BLaER1 (cell line): Measurements from ENCODE around the gene AGTRAP.

Experiments
- H3K27ac ChIP-seq: shearing (Covaris generic); formaldehyde crosslinking; 2 replicates; pipeline ENCODE4 v1.8.1; 2022
- H3K27me3 ChIP-seq: shearing (Covaris generic); formaldehyde crosslinking; 2 replicates; pipeline ENCODE4 v1.8.1; 2022
- H3K36me3 ChIP-seq: shearing (Covaris generic); formaldehyde crosslinking; 2 replicates; pipeline ENCODE4 v1.8.1; 2022
- H3K4me1 ChIP-seq: shearing (Covaris generic); formaldehyde crosslinking; 2 replicates; pipeline ENCODE4 v1.8.1; 2022
- H3K4me2 ChIP-seq: shearing (Covaris generic); formaldehyde crosslinking; 2 replicates; pipeline ENCODE4 v1.8.1; 2022
- H3K4me3 ChIP-seq: shearing (Covaris generic); formaldehyde crosslinking; 2 replicates; pipeline ENCODE4 v1.8.1; 2022
- H3K9ac ChIP-seq: shearing (Covaris generic); formaldehyde crosslinking; 2 replicates; pipeline ENCODE4 v1.8.1; 2022
- H3K9me3 ChIP-seq: shearing (Covaris generic); formaldehyde crosslinking; 2 replicates; pipeline ENCODE4 v1.8.1; 2022
- H4K20me1 ChIP-seq: shearing (Covaris generic); formaldehyde crosslinking; 2 replicates; pipeline ENCODE4 v1.8.1; 2022
- Cebpa-rat ChIP-seq: shearing (Covaris generic); IDR thresholded peaks from 2 replicates; pipeline ENCODE4 v1.8.1; 2022

The AGTRAP gene

DNA sequence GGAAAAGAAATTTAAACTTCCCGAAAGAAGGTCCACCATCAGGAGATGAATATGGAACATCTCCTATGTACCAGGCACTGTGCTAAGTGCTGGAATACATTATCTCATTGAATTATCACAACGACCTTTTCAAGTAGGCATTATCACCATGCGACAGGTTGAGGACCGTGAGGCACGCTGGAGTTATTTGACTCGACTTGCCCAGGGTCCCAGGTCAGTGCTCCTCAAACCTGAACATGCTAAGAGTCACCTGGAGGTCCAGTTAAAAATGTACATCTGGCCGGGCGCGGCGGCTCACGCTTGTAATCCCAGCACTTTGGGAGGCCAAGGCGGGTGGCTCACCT, 15.9 kb upstream of the AGTRAP start:
- Histone ChIP-seq H3K27me3 (no peaks in the 10 kb centered on the region), H3K9me3 (no peaks in the 10 kb centered on the region), H3K36me3 (peaks cover 79% of the 10 kb centered on the region), H3K9ac (peak overlapping the region; percentile 63; the same call in 1 of the 2 replicates), H3K4me1 (peaks cover 28% of the 10 kb centered on the region), H4K20me1 (peaks cover 21% of the 10 kb centered on the region; the same call in 1 of the 2 replicates), H3K4me3 (peak overlapping the region; percentile 58), H3K27ac (peak overlapping the region; percentile 78), H3K4me2 (peak overlapping the region; percentile 77)
- TF ChIP-seq Cebpa-rat, result no peak

DNA sequence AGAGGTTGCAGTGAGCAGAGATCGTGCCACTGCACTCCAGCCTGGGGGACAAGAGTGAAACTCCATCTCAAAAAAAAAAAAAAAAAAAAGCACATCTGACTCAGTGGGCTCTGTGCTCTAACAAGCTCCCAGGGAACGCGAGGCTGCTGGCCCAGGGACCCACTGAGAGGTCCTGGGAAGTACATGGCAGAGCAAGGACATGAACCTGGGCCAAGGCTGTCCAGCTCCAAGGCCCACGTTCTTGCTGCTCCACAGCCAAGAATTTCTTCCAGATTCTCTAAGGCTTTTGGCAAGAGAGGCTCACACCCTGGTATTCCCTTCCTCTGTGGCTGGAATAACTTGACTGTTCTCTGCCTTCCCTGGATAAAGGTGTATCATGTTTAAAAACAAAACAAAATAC, 15.4 kb upstream of the AGTRAP start:
- peak overlapping the region; percentile 63; the same call in 1 of the 2 replicates for H3K9ac ChIP-seq
- H3K9me3 ChIP-seq, result no peaks in the 10 kb centered on the region
- TF ChIP-seq Cebpa-rat, result no peak
- peaks cover 33% of the 10 kb centered on the region for H3K4me1 ChIP-seq
- no peak overlapping the region for H3K4me3 ChIP-seq
- H3K36me3 ChIP-seq, result peaks cover 79% of the 10 kb centered on the region
- peak overlapping the region; percentile 77 for H3K4me2 ChIP-seq
- no peaks in the 10 kb centered on the region for H3K27me3 ChIP-seq
- H4K20me1 ChIP-seq, result peaks cover 26% of the 10 kb centered on the region; the same call in 1 of the 2 replicates
- peak overlapping the region; percentile 78; the same call in 1 of the 2 replicates for H3K27ac ChIP-seq

DNA sequence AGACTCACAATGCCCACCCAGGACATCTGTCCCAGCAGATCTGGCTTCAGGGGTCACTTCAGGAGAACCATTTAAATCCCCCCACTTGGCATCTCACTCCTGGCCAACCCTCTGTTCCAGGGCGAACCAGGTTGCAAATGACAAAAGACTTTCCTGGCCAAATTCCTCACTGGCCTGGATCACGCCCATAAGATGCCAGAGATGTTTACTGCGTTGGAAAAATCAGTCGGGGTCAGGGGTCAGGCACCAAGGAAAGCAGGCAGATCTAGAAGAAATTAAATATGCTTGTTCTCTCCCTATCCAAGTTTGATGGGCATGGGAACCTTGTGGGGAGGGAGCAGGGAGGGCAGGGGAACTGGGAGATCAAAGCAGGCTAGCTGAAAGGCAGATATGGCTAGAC, 14.6 kb upstream of the AGTRAP start:
- no peak for TF ChIP-seq Cebpa-rat
- H3K4me2 ChIP-seq, result no peak overlapping the region
- no peaks in the 10 kb centered on the region for H3K9me3 ChIP-seq
- H3K36me3 ChIP-seq, result peaks cover 79% of the 10 kb centered on the region
- no peaks in the 10 kb centered on the region for H3K27me3 ChIP-seq
- H3K4me1 ChIP-seq, result peaks cover 37% of the 10 kb centered on the region
- H3K27ac ChIP-seq, result no peak overlapping the region
- H4K20me1 ChIP-seq, result peaks cover 30% of the 10 kb centered on the region; the same call in 1 of the 2 replicates
- no peak overlapping the region for H3K4me3 ChIP-seq
- H3K9ac ChIP-seq, result 0 out of 2 replicates have a peak overlapping the region, but pooled peaks have one; percentile 25

DNA sequence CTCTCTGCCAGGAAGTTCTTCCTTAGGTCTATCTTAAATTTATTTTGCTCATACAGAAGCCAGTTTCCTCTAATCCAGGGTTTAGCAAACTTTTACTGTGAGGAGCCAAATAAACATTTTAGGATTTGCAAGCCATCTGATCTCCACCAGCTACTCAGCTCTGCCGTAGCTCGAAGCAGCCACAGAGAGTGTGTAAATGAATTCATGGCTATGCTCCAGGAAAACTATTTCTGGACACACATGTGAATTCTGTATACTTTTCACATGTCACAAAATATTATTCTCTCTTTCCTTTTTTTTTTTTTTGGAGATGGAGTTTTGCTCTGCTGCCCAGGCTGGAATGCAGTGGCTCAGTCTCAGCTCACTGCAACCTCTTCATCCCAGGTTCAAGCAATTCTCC, 13.4 kb upstream of the AGTRAP start:
- H3K4me3 ChIP-seq, result no peak overlapping the region
- H3K9ac ChIP-seq, result no peak overlapping the region
- no peak for TF ChIP-seq Cebpa-rat
- H3K4me2 ChIP-seq, result no peak overlapping the region
- H3K4me1 ChIP-seq, result peaks cover 46% of the 10 kb centered on the region
- no peaks in the 10 kb centered on the region for H3K9me3 ChIP-seq
- H3K27me3 ChIP-seq, result no peaks in the 10 kb centered on the region
- peaks cover 30% of the 10 kb centered on the region; the same call in 1 of the 2 replicates for H4K20me1 ChIP-seq
- H3K36me3 ChIP-seq, result peaks cover 78% of the 10 kb centered on the region
- H3K27ac ChIP-seq, result no peak overlapping the region

DNA sequence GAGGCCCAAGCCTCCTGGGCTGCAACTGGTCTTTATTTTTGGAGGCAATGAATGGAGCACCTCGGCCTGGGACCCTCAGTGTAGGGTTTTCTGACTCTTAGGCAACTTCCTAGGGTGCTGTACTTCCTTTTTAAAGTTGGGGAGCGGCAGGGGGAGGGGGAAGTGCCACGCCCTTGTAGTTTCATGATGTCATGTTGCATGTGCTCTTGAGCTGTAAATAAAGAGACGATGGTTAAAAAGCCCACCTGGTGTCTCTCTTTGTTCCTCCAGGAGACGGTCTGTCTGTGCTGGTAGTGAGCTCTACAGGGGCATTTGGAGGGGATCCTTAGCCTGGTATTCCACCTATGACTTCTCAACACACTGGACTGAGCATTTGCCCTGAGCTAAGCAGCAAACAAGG, 10.3 kb upstream of the AGTRAP start:
- Histone ChIP-seq H3K9me3 (no peaks in the 10 kb centered on the region), H3K27me3 (no peaks in the 10 kb centered on the region), H3K36me3 (peaks cover 68% of the 10 kb centered on the region), H3K27ac (no peak overlapping the region), H3K4me3 (no peak overlapping the region), H3K4me1 (peaks cover 48% of the 10 kb centered on the region), H4K20me1 (peaks cover 58% of the 10 kb centered on the region), H3K4me2 (no peak overlapping the region), H3K9ac (no peak overlapping the region)
- TF ChIP-seq Cebpa-rat, result no peak

DNA sequence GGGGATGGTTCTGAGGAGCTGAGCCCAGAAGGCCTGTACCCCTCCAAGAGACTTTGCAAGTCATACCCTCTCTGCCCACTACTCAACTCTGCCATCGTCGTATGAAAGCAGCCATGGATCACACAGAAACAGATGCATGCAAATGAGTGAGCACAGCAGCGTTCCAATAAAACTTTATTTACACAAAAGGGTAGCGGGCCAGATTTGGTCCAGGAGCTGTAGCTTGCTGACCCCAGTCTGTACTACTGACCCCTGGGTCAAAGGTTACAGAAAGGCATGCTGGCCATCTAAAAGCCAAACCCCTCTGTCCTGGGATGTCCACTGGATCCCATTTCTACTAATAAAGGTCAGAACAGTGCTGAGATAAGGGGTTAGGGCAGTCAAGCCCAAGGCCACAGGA, 8.8 kb upstream of the AGTRAP start:
- no peak overlapping the region for H3K4me2 ChIP-seq
- H3K9ac ChIP-seq, result no peak overlapping the region
- TF ChIP-seq Cebpa-rat, result no peak

DNA sequence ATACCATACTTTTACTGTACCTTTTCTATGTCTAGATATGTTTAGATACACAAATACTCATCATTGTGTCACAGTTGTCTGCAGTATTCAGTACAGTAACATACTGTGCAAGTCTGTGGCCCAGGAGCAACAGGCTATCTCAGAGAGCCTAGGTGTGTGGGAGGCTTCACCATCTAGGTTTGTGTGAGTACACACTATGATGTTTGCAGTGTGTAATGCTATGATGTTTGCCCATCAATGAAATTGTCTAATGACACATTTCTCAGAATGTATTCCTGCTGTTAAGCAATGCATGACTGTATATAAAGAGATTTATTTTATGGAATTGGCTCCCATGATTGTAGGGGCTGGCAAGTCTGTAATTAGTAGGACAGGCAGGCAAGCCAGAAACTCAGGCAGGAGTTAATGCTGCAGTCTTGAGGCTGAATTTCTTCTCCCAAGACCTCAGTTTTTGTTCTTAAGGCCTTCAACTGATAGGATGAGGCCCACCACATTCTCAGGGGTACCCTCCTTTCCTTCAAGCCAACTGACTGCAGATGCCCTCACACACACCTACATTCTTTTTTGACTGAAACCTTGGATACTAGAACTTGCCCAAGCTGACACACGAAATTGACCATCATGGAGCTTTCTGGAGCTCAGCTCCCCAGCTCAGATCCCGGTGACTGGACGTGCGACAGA, 7.7 kb upstream of the AGTRAP start:
- Histone ChIP-seq H3K9me3 (no peaks in the 10 kb centered on the region), H3K4me3 (no peak overlapping the region), H3K27me3 (no peaks in the 10 kb centered on the region), H3K4me1 (peaks cover 69% of the 10 kb centered on the region), H4K20me1 (peaks cover 71% of the 10 kb centered on the region), H3K36me3 (peaks cover 41% of the 10 kb centered on the region), H3K4me2 (peak overlapping the region; percentile 79), H3K9ac (no peak overlapping the region), H3K27ac (no peak overlapping the region)
- no peak for TF ChIP-seq Cebpa-rat

More for the DNA sequence above, 8.8 kb upstream of the AGTRAP start:
- Histone ChIP-seq H3K27me3 (no peaks in the 10 kb centered on the region), H4K20me1 (peaks cover 69% of the 10 kb centered on the region), H3K9me3 (no peaks in the 10 kb centered on the region), H3K4me1 (peaks cover 60% of the 10 kb centered on the region), H3K4me3 (no peak overlapping the region), H3K36me3 (peaks cover 53% of the 10 kb centered on the region), H3K27ac (no peak overlapping the region)

DNA sequence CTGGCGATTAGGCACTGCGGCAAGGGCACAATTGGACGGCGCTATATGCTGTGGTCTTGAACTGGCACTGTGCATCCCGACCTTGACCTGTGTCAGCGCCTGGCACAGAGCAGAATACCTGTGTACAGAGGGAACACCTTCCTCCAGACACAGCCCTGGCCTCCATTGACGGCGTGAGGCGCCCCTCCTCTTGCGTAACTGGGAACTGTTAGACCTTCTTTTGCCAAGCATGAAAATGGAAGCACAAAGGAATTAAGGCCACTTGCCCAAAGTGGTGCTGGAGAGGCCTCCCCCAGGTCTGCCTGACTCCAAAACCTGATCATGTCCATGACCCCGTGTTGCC, 6.8 kb upstream of the AGTRAP start:
- no peak overlapping the region for H3K4me3 ChIP-seq
- H3K9me3 ChIP-seq, result no peaks in the 10 kb centered on the region
- H3K4me2 ChIP-seq, result peak overlapping the region; percentile 79
- no peak for TF ChIP-seq Cebpa-rat
- peaks cover 33% of the 10 kb centered on the region for H3K36me3 ChIP-seq
- H3K9ac ChIP-seq, result no peak overlapping the region
- H3K27me3 ChIP-seq, result no peaks in the 10 kb centered on the region
- H3K4me1 ChIP-seq, result peaks cover 69% of the 10 kb centered on the region
- peak overlapping the region; percentile 62; the same call in 1 of the 2 replicates for H3K27ac ChIP-seq
- peaks cover 63% of the 10 kb centered on the region for H4K20me1 ChIP-seq

DNA sequence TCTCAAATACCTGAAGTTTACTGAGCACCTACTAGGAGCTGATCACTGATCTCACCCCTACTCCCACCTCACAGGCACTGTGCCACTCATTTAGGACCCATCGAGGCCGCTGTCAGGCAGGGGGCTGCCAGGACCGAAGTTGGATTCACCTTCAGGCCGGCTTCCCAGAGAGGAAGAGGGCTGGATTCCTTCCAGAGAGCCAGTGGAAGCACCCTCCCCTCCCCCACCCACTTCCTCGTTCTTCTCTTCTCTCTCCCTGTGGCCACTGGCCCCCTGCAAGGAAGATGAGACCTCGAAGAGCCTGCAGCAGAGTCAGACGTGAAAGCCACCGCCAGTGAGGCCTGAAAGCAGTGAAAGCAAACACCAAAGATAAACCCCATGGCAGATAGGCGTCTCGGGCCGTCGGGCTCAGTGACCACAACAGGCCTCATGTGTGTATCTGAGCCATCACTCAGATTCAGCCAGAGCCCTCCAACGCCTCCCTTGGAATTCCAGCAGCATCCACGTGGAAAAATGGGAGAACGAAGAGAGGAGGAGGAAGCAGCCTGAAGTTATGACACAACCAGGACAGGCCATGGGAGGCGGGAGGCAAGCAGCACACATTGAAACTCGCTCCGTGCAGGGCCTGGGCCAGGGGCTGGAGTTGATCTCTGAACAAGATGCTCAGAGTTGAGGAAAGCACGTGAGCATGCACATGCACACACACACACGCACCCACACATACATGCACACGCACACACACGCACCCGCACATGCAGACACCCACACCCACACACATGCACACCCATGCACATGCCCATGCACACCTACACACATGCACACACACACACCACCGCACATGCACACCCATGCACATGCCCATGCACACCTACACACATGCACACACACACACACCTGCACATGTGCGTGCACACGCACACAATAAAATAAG, 6.2 kb upstream of the AGTRAP start:
- TF ChIP-seq Cebpa-rat, result no peak
- no peak overlapping the region for H3K4me3 ChIP-seq
- H3K4me1 ChIP-seq, result peaks cover 69% of the 10 kb centered on the region
- peaks cover 26% of the 10 kb centered on the region for H3K36me3 ChIP-seq
- H3K27ac ChIP-seq, result peak overlapping the region; percentile 62
- H3K27me3 ChIP-seq, result no peaks in the 10 kb centered on the region
- H3K4me2 ChIP-seq, result peak overlapping the region; percentile 79
- H3K9ac ChIP-seq, result no peak overlapping the region
- H3K9me3 ChIP-seq, result no peaks in the 10 kb centered on the region
- peaks cover 56% of the 10 kb centered on the region for H4K20me1 ChIP-seq

DNA sequence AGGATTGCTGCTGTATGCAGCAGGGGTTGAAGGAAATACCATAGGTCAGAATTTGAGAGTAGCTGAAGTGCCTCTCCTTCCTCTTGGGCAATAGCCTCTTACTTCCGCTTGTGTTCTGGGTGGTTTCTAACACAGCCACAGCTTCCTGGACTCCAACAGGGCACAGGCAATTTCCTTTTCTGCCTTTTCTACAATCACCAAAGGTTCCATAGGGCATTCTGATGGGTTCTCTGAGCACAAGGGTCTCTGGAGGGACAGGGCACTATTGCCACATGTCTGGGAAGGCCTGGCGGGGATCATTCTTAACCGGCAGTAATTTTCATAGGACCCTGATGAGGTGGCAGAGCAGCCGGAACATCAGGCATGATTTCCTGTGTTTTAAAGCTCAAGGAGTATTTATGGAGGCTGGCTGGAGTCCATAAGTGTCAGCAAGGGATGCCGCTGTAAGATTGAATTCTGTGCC, 5.5 kb upstream of the AGTRAP start:
- Histone ChIP-seq H3K36me3 (peaks cover 19% of the 10 kb centered on the region), H3K27ac (peak overlapping the region; percentile 53), H3K9me3 (no peaks in the 10 kb centered on the region), H3K27me3 (no peaks in the 10 kb centered on the region), H3K4me2 (peak overlapping the region; percentile 79), H3K4me1 (peaks cover 64% of the 10 kb centered on the region), H3K9ac (no peak overlapping the region), H3K4me3 (0 out of 2 replicates have a peak overlapping the region, but pooled peaks have one; percentile 24), H4K20me1 (peaks cover 56% of the 10 kb centered on the region)
- TF ChIP-seq Cebpa-rat, result peak; percentile 98
